ENCODE measurements around the gene KDF1. TPM values are rescaled to one million over a fixed set of nuclear protein-coding genes. Genes with fewer than 3 reads are reported as not detected.

The KDF1 gene
- total RNA-seq, 1 experiment from 2014 or later, result 23.0 TPM

- Histone ChIP-seq H3K79me2 (ENCODE audit: insufficient read depth, low read length) (no peaks in the 10 kb centered on the region), H3K4me1 (ENCODE audit: control insufficient read depth in 1 of 2, insufficient read depth in 2 of 2, low read length in 2 of 2) (peaks cover 5 to 20% of the 10 kb centered on the region in 2 experiments; a peak in 3 of 4 replicates), H3K9me3 (ENCODE audit: control insufficient read depth in 1 of 2, insufficient read depth in 1 of 2, low read depth in 1 of 2, low read length in 2 of 2) (no peaks in the 10 kb centered on the region), H3K4me2 (ENCODE audit: low read length) (no peak overlapping the region), H3K9ac (ENCODE audit: low read length) (no peak overlapping the region), H3K27ac (ENCODE audit: low read depth, low read length) (no peak overlapping the region), H2AFZ (ENCODE audit: low read depth, low read length, poor library complexity, severe bottlenecking) (no peak overlapping the region), H3K27me3 (ENCODE audit: insufficient read depth, low read length) (no peaks in the 10 kb centered on the region), H3K4me3 (replicated peaks in 1 of 2; ENCODE audit: low read depth in 1 of 2, low read length in 2 of 2) (no peak overlapping the region), H3K9me2 (ENCODE audit: insufficient read depth) (no peaks in the 10 kb centered on the region), H4K20me1 (ENCODE audit: insufficient read depth) (no peaks in the 10 kb centered on the region), H3K36me3 (ENCODE audit: control insufficient read depth in 1 of 2, insufficient read depth in 2 of 2, low read length in 2 of 2) (no peaks in the 10 kb centered on the region)
- TF ChIP-seq TCF7L2 (IDR thresholded peaks at IDR 0.05; ENCODE audit: borderline replicate concordance, extremely low read depth, insufficient read depth, insufficient read length) (no peak), YY1 (IDR thresholded peaks at IDR 0.05; ENCODE audit: extremely low read depth, insufficient replicate concordance, low read depth, low read length) (no peak), ZFX (IDR thresholded peaks at IDR 0.05) (no peak), RAD21 (IDR thresholded peaks at IDR 0.05; ENCODE audit: low read depth) (no peak), JUND (IDR thresholded peaks at IDR 0.05) (no peak), SP1 (IDR thresholded peaks at IDR 0.05; ENCODE audit: low read depth) (no peak), EZH2phosphoT487 (IDR thresholded peaks at IDR 0.05; ENCODE audit: borderline replicate concordance) (no peak), POLR2AphosphoS5 (IDR thresholded peaks at IDR 0.05; ENCODE audit: low read depth, low read length) (no peak), CBX3 (IDR thresholded peaks at IDR 0.05; ENCODE audit: low read depth) (no peak), EZH2 (IDR thresholded peaks at IDR 0.05) (no peak), SIN3A (IDR thresholded peaks at IDR 0.05; ENCODE audit: low read depth) (no peak), EGR1 (IDR thresholded peaks at IDR 0.05; ENCODE audit: low read depth) (no peak), MAX (IDR thresholded peaks at IDR 0.05) (no peak)
- TF ChIP-seq, protein P1, sequence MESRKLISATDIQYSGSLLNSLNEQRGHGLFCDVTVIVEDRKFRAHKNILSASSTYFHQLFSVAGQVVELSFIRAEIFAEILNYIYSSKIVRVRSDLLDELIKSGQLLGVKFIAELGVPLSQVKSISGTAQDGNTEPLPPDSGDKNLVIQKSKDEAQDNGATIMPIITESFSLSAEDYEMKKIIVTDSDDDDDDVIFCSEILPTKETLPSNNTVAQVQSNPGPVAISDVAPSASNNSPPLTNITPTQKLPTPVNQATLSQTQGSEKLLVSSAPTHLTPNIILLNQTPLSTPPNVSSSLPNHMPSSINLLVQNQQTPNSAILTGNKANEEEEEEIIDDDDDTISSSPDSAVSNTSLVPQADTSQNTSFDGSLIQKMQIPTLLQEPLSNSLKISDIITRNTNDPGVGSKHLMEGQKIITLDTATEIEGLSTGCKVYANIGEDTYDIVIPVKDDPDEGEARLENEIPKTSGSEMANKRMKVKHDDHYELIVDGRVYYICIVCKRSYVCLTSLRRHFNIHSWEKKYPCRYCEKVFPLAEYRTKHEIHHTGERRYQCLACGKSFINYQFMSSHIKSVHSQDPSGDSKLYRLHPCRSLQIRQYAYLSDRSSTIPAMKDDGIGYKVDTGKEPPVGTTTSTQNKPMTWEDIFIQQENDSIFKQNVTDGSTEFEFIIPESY (IDR thresholded peaks at IDR 0.05; ENCODE audit: extremely low read depth, insufficient replicate concordance, low read length), result no peak
- TF ChIP-seq, protein P2, sequence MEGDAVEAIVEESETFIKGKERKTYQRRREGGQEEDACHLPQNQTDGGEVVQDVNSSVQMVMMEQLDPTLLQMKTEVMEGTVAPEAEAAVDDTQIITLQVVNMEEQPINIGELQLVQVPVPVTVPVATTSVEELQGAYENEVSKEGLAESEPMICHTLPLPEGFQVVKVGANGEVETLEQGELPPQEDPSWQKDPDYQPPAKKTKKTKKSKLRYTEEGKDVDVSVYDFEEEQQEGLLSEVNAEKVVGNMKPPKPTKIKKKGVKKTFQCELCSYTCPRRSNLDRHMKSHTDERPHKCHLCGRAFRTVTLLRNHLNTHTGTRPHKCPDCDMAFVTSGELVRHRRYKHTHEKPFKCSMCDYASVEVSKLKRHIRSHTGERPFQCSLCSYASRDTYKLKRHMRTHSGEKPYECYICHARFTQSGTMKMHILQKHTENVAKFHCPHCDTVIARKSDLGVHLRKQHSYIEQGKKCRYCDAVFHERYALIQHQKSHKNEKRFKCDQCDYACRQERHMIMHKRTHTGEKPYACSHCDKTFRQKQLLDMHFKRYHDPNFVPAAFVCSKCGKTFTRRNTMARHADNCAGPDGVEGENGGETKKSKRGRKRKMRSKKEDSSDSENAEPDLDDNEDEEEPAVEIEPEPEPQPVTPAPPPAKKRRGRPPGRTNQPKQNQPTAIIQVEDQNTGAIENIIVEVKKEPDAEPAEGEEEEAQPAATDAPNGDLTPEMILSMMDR (IDR thresholded peaks at IDR 0.05 in 2 of 3, conservative IDR thresholded peaks at IDR 0.05 in 1 of 3; ENCODE audit: borderline replicate concordance in 1 of 3, insufficient read depth in 1 of 3, low read depth in 2 of 3, low read length in 2 of 3), result no peak
- TF ChIP-seq, protein P3, sequence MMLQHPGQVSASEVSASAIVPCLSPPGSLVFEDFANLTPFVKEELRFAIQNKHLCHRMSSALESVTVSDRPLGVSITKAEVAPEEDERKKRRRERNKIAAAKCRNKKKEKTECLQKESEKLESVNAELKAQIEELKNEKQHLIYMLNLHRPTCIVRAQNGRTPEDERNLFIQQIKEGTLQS (IDR thresholded peaks at IDR 0.05), result no peak
- TF ChIP-seq, protein P4, sequence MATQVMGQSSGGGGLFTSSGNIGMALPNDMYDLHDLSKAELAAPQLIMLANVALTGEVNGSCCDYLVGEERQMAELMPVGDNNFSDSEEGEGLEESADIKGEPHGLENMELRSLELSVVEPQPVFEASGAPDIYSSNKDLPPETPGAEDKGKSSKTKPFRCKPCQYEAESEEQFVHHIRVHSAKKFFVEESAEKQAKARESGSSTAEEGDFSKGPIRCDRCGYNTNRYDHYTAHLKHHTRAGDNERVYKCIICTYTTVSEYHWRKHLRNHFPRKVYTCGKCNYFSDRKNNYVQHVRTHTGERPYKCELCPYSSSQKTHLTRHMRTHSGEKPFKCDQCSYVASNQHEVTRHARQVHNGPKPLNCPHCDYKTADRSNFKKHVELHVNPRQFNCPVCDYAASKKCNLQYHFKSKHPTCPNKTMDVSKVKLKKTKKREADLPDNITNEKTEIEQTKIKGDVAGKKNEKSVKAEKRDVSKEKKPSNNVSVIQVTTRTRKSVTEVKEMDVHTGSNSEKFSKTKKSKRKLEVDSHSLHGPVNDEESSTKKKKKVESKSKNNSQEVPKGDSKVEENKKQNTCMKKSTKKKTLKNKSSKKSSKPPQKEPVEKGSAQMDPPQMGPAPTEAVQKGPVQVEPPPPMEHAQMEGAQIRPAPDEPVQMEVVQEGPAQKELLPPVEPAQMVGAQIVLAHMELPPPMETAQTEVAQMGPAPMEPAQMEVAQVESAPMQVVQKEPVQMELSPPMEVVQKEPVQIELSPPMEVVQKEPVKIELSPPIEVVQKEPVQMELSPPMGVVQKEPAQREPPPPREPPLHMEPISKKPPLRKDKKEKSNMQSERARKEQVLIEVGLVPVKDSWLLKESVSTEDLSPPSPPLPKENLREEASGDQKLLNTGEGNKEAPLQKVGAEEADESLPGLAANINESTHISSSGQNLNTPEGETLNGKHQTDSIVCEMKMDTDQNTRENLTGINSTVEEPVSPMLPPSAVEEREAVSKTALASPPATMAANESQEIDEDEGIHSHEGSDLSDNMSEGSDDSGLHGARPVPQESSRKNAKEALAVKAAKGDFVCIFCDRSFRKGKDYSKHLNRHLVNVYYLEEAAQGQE (IDR thresholded peaks at IDR 0.05; ENCODE audit: low read depth), result no peak
- ChIA-PET RAD21 (ENCODE audit: low non-redundant PET in 1 of 2, low total read pairs in 2 of 2, uncharacterized antibody in 2 of 2, unreplicated experiment in 2 of 2) (no interaction called here), POLR2A (interaction anchor here (1.9 kb wide), 1 partner anchor 10 kb away, joined by 7 read pairs; the partner anchor contains the start of gene GPATCH3), CTCF (no interaction called here)
- ATAC-seq (no peak), DNase-seq (ENCODE audit: low read depth, low spot score) (no peak)
- intact Hi-C loops (cut with micrococcal nuclease), result no loop called here
- BruUV-seq (replicated peaks), result no TSS peak
Observed at GRCh38 chr1:26910343-26911160, 49.7 kb downstream of the KDF1 start.
